Spleen (tissue), 7 donors: ENCODE measurements around the gene AQP3.

Source experiments
- POLR2A ChIP-seq, 3 donors: fragments of 450-650 bp; IDR thresholded peaks; one replicate each; pipeline ENCODE4 v1.5.1; 2017; ENCODE audit warnings: antibody characterized with exemption in 3 of 3, mild to moderate bottlenecking in 1 of 3
- TF ChIP-seq, protein P1 (sequence below), 11 experiments: fragments of 200-600 bp in 7 of 11; fragments of 450-650 bp in 4 of 11; sonication (generic) in 4 of 11; IDR thresholded peaks in 8 of 11; conservative IDR thresholded peaks in 3 of 11; 1 replicate in 7 of 11; 2 replicates in 4 of 11; pipeline versions ENCODE4 v1.4.0 to v1.8.0; 2016 to 2021; ENCODE audit warnings: antibody characterized with exemption in 11 of 11, inconsistent platforms in 4 of 11, mild to moderate bottlenecking in 1 of 11
- donor health status: DM: no; HTN: no; CAD: no; lungs with moderate emphysema.
- donor health status: DM: no; HTN: no; CAD: no.
- donor health status: DM: no; HTN: no; CAD: no.

DNA sequence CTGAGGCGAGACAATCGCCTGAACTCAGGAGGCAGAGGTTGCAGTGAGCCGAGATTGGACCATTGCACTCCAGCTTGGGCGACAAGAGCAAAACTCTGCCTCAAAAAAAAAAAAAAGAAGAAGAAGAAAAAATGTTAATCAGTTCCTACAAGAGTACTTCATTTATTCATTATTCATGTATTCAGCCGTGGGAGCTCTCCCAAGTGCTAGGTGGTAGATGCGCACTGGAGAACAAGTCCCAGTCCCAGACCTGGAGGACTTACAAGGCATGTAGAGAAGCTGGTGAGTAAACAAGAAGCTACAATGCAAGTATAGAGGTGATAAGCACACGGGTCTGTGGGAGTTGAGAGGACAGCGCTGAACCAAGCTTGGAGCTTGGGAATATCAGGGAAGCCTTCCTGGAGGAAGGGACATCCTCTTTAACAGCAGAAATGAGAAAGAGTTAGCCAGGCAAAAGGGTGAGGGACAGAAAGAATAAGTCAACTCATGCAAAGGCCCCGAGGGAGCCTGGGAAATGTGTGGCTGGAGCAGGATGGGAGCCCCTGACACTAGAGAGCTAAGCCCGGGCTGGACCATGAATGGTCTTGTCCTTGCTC, 27.6 kb downstream of the AQP3 start:
- TF ChIP-seq, protein P1, sequence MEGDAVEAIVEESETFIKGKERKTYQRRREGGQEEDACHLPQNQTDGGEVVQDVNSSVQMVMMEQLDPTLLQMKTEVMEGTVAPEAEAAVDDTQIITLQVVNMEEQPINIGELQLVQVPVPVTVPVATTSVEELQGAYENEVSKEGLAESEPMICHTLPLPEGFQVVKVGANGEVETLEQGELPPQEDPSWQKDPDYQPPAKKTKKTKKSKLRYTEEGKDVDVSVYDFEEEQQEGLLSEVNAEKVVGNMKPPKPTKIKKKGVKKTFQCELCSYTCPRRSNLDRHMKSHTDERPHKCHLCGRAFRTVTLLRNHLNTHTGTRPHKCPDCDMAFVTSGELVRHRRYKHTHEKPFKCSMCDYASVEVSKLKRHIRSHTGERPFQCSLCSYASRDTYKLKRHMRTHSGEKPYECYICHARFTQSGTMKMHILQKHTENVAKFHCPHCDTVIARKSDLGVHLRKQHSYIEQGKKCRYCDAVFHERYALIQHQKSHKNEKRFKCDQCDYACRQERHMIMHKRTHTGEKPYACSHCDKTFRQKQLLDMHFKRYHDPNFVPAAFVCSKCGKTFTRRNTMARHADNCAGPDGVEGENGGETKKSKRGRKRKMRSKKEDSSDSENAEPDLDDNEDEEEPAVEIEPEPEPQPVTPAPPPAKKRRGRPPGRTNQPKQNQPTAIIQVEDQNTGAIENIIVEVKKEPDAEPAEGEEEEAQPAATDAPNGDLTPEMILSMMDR (IDR thresholded peaks at IDR 0.05 in 8 of 11, conservative IDR thresholded peaks at IDR 0.05 in 3 of 11): no peak
- no peak for TF ChIP-seq POLR2A (IDR thresholded peaks at IDR 0.05)
